Upper lobe of right lung (tissue), 1 donor: ENCODE measurements around the gene LONP2. TPM values are rescaled to one million over a fixed set of nuclear protein-coding genes. Genes with fewer than 3 reads are reported as not detected.

Source experiments
- ATAC-seq: fragments of 200-7000 bp; cut with Tn5 transposase; one replicate; pipeline ENCODE4 v1.9.1; 2020; ENCODE audit warnings: mild to moderate bottlenecking, moderate library complexity
- DNase-seq: peaks from one replicate; pipeline ENCODE4 v3.0.0-alpha.2; 2020
- H3K27ac ChIP-seq: fragments of 200-600 bp; one replicate; pipeline ENCODE4 v1.8.0; 2022
- H3K27me3 ChIP-seq: fragments of 200-600 bp; one replicate; pipeline ENCODE4 v1.8.0; 2022; ENCODE audit warnings: mild to moderate bottlenecking
- H3K36me3 ChIP-seq: fragments of 200-600 bp; one replicate; pipeline ENCODE4 v1.8.0; 2022
- H3K4me1 ChIP-seq: fragments of 200-600 bp; one replicate; pipeline ENCODE4 v1.8.0; 2022
- H3K4me3 ChIP-seq: fragments of 200-600 bp; one replicate; pipeline ENCODE4 v1.8.0; 2022; ENCODE audit warnings: mild to moderate bottlenecking
- H3K9me3 ChIP-seq: fragments of 200-600 bp; one replicate; pipeline ENCODE4 v1.8.0; 2022
- CTCF ChIP-seq: fragments of 200-600 bp; IDR thresholded peaks from one replicate; pipeline ENCODE4 v1.8.0; 2022; ENCODE audit warnings: antibody characterized with exemption
- intact Hi-C: fragments of 100-400 bp; cut with DNase I; formaldehyde crosslinking; loops from one replicate; pipeline ENCODE4 v1.11.0; 2022
- total RNA-seq: library from RNA; stranded (reverse); fragmentation: NEBNext Ultra II Directional; extraction: Animal tissue kit (Norgen Biotek cat#: 25700); gene quantifications from one replicate; pipeline ENCODE4 v1.2.1, GENCODE V29; 2021
- donor health status: DM: no; HTN: yes; CAD: no; lungs with severe emphysema.

LONP2 gene
- total RNA-seq, 1 donor from 2014 or later: 63.3 TPM

- ATAC-seq (no peak), DNase-seq (no peak)
- peaks cover 39% of the 10 kb centered on the region for H3K4me1 ChIP-seq
- H3K9me3 ChIP-seq: no peaks in the 10 kb centered on the region
- no peaks in the 10 kb centered on the region for H3K27me3 ChIP-seq
- TF ChIP-seq CTCF: no peak
- intact Hi-C loops: no loop called here
- H3K4me3 ChIP-seq: peak overlapping the region; percentile 66
- peaks cover 8% of the 10 kb centered on the region for H3K36me3 ChIP-seq
- peak overlapping the region; percentile 89 for H3K27ac ChIP-seq
These were observed 121.0 kb downstream of the LONP2 start for GRCh38 chr16:48365025-48365600.

- H3K4me3 ChIP-seq: peak overlapping the region; percentile 66
- no peaks in the 10 kb centered on the region for H3K9me3 ChIP-seq
- ATAC-seq: peak; percentile 99
- intact Hi-C loops: no loop called here
- no peaks in the 10 kb centered on the region for H3K27me3 ChIP-seq
- TF ChIP-seq CTCF: peak; percentile 22
- H3K27ac ChIP-seq: peak overlapping the region; percentile 89
- peak; percentile 96 for DNase-seq
- peaks cover 40% of the 10 kb centered on the region for H3K4me1 ChIP-seq
- H3K36me3 ChIP-seq: peaks cover 8% of the 10 kb centered on the region
These were observed 121.6 kb downstream of the LONP2 start for GRCh38 chr16:48365601-48366164.

- DNase-seq (no peak), ATAC-seq (peak; percentile 68)
- no peaks in the 10 kb centered on the region for H3K27me3 ChIP-seq
- intact Hi-C loops: no loop called here
- H3K36me3 ChIP-seq: peaks cover 6% of the 10 kb centered on the region
- peak overlapping the region; percentile 66 for H3K4me3 ChIP-seq
- H3K4me1 ChIP-seq: peaks cover 47% of the 10 kb centered on the region
- H3K9me3 ChIP-seq: no peaks in the 10 kb centered on the region
- peak overlapping the region; percentile 89 for H3K27ac ChIP-seq
- no peak for TF ChIP-seq CTCF
These were observed 122.3 kb downstream of the LONP2 start for GRCh38 chr16:48366165-48367093.

GRCh38 chr16:48367441-48368049, 123.4 kb downstream of the LONP2 start:
- Histone ChIP-seq H3K27me3 (no peaks in the 10 kb centered on the region), H3K4me1 (peaks cover 55% of the 10 kb centered on the region), H3K36me3 (no peaks in the 10 kb centered on the region), H3K4me3 (no peak overlapping the region), H3K9me3 (no peaks in the 10 kb centered on the region), H3K27ac (no peak overlapping the region)
- intact Hi-C loops: no loop called here
- DNase-seq (no peak), ATAC-seq (no peak)
- TF ChIP-seq CTCF: no peak

- intact Hi-C loops: no loop called here
- H3K27me3 ChIP-seq: no peaks in the 10 kb centered on the region
These were observed 125.7 kb downstream of the LONP2 start for GRCh38 chr16:48369765-48370164.

More at GRCh38 chr16:48369765-48370164, 125.7 kb downstream of the LONP2 start:
- no peak overlapping the region for H3K4me3 ChIP-seq
- peaks cover 58% of the 10 kb centered on the region for H3K4me1 ChIP-seq
- no peak for DNase-seq
- H3K36me3 ChIP-seq: no peaks in the 10 kb centered on the region
- no peak overlapping the region for H3K27ac ChIP-seq
- TF ChIP-seq CTCF: no peak
- H3K9me3 ChIP-seq: no peaks in the 10 kb centered on the region
- ATAC-seq: no peak
